T-helper 2 cell treated with Interferon-gamma antibody and Interleukin-4, amounts not matched to agents 5 μg/mL and 100 μg/mL, for 36 hours (primary cell): Measurements from ENCODE around the gene TMEM14A.
"Not testable (repeated sequence)": the region's sequence is repeated elsewhere in the genome, so short reads cannot be mapped to it uniquely, and the experiment has no call there.

Experiments used
- DNase-seq: peaks from one replicate; pipeline ENCODE4 v3.0.0; 2021; ENCODE audit warnings: low spot score
- H3K27ac Mint-ChIP-seq: one replicate; pipeline ENCODE4 v1.8.0; 2021; ENCODE audit warnings: mild to moderate bottlenecking, mixed read lengths
- H3K27me3 Mint-ChIP-seq: one replicate; pipeline ENCODE4 v1.8.0; 2021; ENCODE audit warnings: low read depth, mixed read lengths
- H3K36me3 Mint-ChIP-seq: one replicate; pipeline ENCODE4 v1.8.0; 2021; ENCODE audit warnings: low read depth, mixed read lengths
- H3K4me1 Mint-ChIP-seq: one replicate; pipeline ENCODE4 v1.8.0; 2021; ENCODE audit warnings: low read depth, mixed read lengths
- H3K4me3 Mint-ChIP-seq: one replicate; pipeline ENCODE4 v1.8.0; 2022; ENCODE audit warnings: mild to moderate bottlenecking, moderate library complexity, mixed read lengths
- H3K9me3 Mint-ChIP-seq: one replicate; pipeline ENCODE4 v1.8.0; 2021; ENCODE audit warnings: mixed read lengths

The TMEM14A gene

DNA sequence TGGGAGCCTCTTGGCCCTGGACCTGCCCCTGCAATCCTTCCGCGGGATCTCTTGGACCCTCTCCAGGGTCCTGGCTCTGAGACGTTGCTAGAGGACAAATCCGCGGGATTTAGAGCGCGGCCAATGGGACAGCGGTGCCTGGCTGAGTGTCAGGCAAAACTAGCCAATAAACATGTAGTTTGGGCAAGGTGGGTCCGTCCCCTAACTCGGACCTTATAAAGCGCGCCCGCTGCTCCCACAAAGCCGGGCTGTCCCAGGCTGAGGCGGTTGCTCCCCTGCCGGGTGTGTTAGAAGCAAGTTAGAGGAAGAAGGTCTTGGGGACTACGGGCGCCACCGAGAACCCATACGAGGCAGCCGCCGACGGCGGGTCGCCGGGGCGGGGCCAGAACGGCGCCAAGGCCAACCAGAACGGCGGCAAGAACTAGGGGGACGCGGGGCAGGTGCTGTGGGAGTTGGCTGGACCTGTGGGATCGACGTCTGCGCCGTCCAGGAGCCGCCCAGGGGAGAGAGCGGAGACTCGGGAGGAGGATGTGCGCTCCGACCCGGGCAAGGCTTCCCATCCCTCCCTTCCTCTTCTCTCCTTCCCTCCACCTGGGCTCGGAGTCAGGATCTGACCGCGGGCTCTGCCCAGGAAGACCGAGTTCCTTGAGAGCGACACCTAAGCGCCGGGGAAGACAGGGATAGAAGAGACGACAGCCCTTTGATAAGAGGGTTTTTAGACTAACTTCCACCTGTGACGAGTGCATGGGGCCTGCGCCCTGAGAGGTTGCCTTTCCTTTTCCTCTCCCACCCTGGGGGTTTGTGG is 6.5 kb upstream of the TMEM14A start:
- Mint-ChIP-seq H3K9me3 (no peaks in the 10 kb centered on the region), H3K4me1 (peaks cover 10% of the 10 kb centered on the region), H3K36me3 (peaks cover 4% of the 10 kb centered on the region), H3K4me3 (no peak overlapping the region), H3K27ac (no peak overlapping the region), H3K27me3 (no peaks in the 10 kb centered on the region)
- DNase-seq, result peak; percentile 84

DNA sequence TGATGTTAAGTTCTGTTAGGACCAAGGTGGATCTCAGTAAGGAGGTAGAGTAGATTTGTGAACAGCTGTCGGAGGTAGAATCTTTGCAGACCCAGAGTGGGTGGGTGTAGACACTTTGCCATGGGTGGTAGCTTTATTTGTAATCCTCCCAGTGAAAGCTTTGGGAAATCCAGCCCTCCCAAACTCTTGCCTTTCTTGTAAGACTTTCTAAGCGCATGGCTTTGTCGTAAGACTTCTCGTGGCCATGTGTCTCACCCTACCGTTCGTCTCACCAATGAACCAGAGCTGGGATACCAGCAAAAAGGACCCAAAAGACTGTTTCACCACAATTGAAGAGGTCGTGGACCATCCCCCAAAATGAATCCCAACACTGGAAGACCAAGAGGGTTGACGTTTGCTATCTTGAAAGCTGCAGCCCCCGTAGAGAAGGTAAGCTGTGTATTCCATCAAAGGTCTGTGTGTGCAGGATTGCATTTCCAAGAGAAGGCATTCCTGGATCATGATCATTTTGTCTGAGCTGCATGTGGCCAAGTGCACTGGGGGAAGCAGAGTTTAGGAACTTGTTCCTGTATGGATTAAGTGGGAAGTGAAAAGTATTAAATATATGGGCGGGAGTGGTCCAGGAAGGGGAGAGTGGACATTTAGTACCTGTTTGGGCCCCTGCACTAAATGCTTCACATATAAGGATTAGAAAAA is 5.8 kb upstream of the TMEM14A start:
- Mint-ChIP-seq H3K4me1 (peaks cover 13% of the 10 kb centered on the region), H3K9me3 (no peaks in the 10 kb centered on the region), H3K4me3 (no peak overlapping the region), H3K36me3 (peaks cover 4% of the 10 kb centered on the region), H3K27ac (no peak overlapping the region), H3K27me3 (no peaks in the 10 kb centered on the region)
- DNase-seq, result no peak

DNA sequence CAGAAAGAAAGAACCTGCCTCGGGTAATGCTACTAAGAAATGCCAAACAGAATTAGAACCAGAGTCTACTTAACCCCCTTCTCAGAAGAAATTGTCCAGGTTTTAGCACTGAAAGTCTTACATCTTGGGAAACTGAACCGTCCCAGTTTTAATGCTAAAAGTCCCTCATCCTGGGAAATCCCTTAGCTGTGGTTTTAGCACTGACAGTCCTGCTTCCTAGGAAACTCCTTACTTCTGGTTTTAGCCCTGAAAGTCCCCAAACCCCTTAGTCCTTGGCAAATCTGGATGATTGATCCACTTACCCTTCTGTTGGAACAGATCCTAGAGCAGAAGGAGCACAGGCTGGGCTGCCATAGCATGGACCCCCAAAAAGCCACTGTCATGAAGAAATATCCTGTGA is 4.8 kb upstream of the TMEM14A start:
- no peak for DNase-seq
- Mint-ChIP-seq H3K27ac (no peak overlapping the region), H3K9me3 (no peaks in the 10 kb centered on the region), H3K4me3 (no peak overlapping the region), H3K27me3 (no peaks in the 10 kb centered on the region), H3K36me3 (peaks cover 7% of the 10 kb centered on the region), H3K4me1 (peaks cover 19% of the 10 kb centered on the region)

DNA sequence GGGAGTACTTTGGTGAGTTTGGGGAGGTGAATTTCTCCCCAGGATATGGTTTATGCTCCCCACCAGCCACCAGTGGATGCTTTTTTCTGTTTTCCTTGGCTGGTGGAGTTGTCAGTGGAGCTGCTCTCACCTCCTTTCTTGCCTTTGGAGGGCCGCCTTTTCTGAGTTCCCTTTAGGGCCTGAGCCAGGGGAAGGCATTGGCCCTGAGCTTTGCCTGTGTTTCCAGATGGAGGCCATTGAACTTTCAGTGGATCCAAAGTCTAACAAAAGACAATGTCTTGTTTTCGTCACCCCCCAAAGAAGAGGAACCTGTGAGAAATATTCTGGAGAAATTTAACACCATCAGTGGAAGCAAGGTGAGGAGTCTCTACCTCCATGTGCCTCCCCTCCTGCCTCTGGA is 4.4 kb upstream of the TMEM14A start:
- H3K36me3 Mint-ChIP-seq, result peaks cover 7% of the 10 kb centered on the region
- H3K9me3 Mint-ChIP-seq, result no peaks in the 10 kb centered on the region

DNA sequence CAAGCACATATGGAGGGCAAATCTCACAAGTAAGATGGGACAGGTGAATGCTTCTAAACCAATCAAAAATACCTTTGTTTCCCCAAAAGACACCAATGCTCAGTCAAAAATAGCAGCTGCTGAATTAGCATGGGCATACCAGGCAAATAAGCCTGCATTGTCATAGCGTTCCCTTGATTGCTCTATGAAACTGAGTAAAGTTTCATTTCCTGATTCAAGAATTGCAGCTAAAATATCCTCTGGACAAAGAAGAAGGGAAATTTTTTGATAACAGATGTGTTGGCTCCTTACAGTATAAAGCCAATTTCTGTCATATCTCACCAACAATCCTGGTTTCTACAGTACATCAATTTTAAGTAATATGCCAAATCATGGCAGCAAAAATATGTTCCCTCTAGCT is 3.3 kb upstream of the TMEM14A start:
- no peak for DNase-seq
- no peak overlapping the region for H3K4me3 Mint-ChIP-seq
- no peak overlapping the region for H3K27ac Mint-ChIP-seq
- H3K36me3 Mint-ChIP-seq, result peaks cover 7% of the 10 kb centered on the region
- no peaks in the 10 kb centered on the region for H3K9me3 Mint-ChIP-seq
- H3K4me1 Mint-ChIP-seq, result peaks cover 32% of the 10 kb centered on the region
- no peaks in the 10 kb centered on the region for H3K27me3 Mint-ChIP-seq

More for the DNA sequence above, 4.4 kb upstream of the TMEM14A start:
- no peak for DNase-seq
- H3K4me1 Mint-ChIP-seq, result peaks cover 22% of the 10 kb centered on the region
- H3K4me3 Mint-ChIP-seq, result no peak overlapping the region
- no peak overlapping the region for H3K27ac Mint-ChIP-seq
- H3K27me3 Mint-ChIP-seq, result no peaks in the 10 kb centered on the region

DNA sequence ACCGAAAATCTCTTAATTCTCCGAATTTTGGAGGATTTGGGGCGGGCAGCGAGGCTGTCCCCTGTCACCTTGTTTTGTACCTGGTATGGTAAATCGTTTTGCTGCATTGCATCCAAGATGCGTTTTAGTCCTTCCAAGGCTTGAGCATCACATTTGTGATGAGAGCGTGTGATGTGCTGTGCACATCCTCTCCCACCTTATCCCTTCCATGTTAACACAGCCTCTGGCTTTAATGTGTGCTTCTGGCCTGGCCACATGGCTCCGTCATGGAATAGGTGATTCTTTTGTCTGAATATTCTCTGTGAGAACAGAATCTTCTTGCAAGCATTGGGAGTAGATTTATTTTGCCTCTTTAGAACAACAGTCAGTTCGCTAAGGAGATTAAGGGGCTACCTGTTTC is 763 bp downstream of the TMEM14A start:
- Mint-ChIP-seq H3K27ac (peak overlapping the region; percentile 12), H3K9me3 (no peaks in the 10 kb centered on the region), H3K36me3 (peaks cover 18% of the 10 kb centered on the region), H3K27me3 (no peaks in the 10 kb centered on the region), H3K4me1 (peaks cover 43% of the 10 kb centered on the region), H3K4me3 (peak overlapping the region; percentile 95)
- DNase-seq, result no peak

DNA sequence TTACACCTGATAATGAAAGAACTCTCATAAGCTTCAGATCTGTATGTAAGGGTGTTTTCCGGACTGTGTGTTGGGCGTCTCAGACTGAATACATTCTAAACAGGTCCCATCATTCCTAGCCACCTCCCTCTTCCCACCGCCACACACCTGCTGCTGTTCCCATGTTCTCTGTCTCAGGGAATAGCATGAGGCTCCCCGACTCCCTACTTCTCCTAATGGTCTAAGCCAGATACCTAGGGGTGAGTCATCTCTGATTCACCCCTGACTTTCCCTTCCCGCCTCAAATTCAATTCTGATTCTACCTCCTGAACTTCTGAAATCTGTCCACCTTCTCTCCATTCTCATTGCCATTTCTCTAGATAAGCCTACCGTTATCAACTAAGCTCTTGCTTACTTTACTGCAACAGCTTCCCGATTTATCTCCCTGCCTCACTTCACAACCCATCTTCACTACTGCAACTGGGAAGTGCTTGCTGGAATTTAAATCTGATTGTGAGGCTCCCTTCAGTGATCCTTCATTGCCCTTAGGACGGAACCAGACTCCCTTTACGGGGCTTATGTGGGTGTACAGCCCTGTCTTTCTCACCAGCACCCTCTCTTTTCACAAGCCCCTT is 1.6 kb downstream of the TMEM14A start:
- Mint-ChIP-seq H3K27me3 (no peaks in the 10 kb centered on the region), H3K27ac (peak overlapping the region; percentile 3), H3K9me3 (no peaks in the 10 kb centered on the region), H3K4me3 (peak overlapping the region; percentile 95), H3K36me3 (peaks cover 19% of the 10 kb centered on the region), H3K4me1 (peaks cover 36% of the 10 kb centered on the region)
- DNase-seq, result no peak

DNA sequence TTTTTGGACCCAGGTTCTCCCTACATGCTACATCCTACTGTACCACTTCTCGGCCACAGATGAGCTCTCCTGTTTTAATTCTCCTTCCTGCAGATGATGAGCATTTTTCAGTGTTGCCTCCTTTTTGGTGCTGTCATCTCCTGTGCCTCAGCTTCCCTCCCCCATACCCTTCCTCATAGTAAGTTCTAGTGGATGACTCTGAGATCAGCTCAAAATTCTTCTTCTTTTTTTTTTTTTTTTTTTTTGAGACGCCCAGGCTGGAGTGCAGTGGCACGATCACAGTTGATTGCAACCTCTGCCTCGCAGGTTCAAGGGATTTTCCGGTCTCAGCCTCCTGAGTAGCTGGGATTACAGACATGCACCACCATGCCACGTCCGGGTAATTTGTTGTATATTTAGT is 3.8 kb downstream of the TMEM14A start:
- Mint-ChIP-seq H3K27me3 (no peaks in the 10 kb centered on the region), H3K4me1 (peaks cover 35% of the 10 kb centered on the region), H3K27ac (no peak overlapping the region), H3K9me3 (no peaks in the 10 kb centered on the region), H3K4me3 (no peak overlapping the region), H3K36me3 (peaks cover 20% of the 10 kb centered on the region)
- DNase-seq, result no peak

DNA sequence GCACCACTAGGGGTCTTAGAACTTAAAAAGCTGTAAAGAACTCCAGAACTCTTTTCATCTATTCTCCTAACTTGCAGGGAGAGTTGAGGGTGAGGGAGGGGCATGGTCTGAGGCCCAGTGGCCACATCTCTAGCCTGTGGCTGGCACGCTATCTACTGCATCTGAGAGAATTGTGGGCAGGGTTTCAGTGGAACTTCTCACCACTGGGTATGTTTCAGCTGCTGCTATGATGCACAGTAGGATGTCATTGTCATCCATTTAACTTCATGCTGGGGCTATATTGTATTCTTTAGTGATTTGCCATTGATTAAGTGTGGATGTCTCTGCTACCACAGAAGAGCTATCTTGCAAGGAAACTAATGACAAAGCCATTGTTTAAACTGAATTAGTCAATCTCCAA is 4.5 kb downstream of the TMEM14A start:
- no peaks in the 10 kb centered on the region for H3K9me3 Mint-ChIP-seq
- DNase-seq, result no peak
- peaks cover 31% of the 10 kb centered on the region for H3K4me1 Mint-ChIP-seq
- no peak overlapping the region for H3K27ac Mint-ChIP-seq
- H3K4me3 Mint-ChIP-seq, result no peak overlapping the region
- H3K36me3 Mint-ChIP-seq, result peaks cover 22% of the 10 kb centered on the region
- H3K27me3 Mint-ChIP-seq, result no peaks in the 10 kb centered on the region

DNA sequence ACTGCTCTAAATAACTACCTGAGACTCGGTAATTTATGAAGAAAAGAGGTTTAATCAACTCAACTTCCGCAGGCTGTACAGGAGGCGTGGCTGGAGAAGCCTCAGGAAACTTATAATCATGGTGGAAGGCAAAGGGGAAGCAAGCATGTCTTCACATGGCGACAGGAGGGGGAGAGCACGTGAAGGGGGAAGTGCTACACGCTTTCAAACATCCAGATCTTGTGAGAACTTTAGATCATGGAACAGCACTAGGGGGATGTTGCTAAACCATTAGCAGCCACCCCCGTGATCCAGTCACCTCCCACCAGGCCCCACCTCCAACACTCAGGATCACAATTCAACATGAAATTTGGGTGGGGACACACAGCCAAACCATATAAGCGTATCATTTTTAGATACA is 5.7 kb downstream of the TMEM14A start:
- not testable (repeated sequence) for H3K4me3 Mint-ChIP-seq, H3K27ac Mint-ChIP-seq, H3K27me3 Mint-ChIP-seq, H3K9me3 Mint-ChIP-seq, DNase-seq
- Mint-ChIP-seq H3K36me3 (peaks cover 19% of the 10 kb centered on the region), H3K4me1 (peaks cover 22% of the 10 kb centered on the region)

DNA sequence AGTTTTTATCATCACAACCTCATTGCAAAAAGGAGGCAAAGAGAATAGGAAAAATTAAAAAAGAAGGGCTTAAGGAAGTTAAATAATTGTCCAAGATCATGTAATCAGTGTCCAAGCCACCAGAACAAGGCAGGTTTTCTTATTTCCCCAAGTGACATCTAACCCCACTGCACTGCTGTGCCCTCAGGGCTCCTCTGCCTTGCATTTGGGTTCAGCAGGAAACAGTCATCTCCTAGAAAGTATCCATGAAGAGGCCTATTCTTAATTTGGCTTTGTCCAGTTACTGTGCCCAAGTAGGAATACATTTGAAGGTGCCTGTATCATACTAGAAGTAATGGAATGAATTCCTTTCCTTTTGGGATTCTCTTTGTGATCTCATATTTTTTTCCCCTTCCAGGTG is 10.5 kb downstream of the TMEM14A start:
- no peak overlapping the region for H3K27ac Mint-ChIP-seq
- H3K9me3 Mint-ChIP-seq, result no peaks in the 10 kb centered on the region
- peaks cover 26% of the 10 kb centered on the region for H3K36me3 Mint-ChIP-seq
- H3K27me3 Mint-ChIP-seq, result no peaks in the 10 kb centered on the region
- DNase-seq, result no peak
- no peaks in the 10 kb centered on the region for H3K4me1 Mint-ChIP-seq
- H3K4me3 Mint-ChIP-seq, result no peak overlapping the region

DNA sequence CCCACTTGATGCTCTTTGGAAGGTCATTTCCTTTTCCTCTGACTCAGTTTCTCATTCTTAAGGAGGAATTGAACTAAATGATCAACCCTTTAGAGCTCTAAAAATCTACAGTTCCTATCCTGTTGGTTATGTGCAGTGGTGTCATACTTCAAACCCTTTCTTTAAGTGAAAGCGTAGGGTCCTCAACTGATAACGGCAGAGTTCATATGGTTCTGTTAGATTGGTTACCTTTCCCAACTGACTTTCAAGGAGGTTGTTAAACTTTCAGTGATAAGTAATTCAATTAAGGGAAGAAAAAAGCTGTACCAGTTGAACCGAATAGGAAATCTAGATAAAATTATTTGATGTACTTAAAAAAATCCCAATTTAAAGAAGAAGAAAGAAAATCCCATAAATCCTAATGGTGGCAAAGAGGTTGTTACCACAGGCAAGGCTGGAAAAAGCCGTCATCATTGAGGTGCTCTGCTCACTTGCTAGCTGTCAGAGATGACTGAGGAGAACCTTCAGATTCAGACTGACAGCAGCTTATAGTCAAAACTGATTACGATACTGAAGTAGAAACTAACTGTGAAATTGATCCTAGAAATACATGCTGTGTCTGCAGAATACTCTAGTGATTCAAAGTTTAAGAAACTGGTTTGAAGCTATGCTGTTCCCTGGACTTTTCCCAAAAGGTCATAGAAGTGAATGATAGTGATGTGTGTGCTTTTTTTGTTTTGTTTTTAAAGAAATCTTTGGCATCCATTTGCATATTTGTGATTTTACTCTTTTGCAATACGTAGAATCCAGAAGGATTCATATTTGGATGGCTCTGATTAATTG is 16.2 kb downstream of the TMEM14A start:
- Mint-ChIP-seq H3K9me3 (no peaks in the 10 kb centered on the region), H3K4me1 (no peaks in the 10 kb centered on the region)

DNA sequence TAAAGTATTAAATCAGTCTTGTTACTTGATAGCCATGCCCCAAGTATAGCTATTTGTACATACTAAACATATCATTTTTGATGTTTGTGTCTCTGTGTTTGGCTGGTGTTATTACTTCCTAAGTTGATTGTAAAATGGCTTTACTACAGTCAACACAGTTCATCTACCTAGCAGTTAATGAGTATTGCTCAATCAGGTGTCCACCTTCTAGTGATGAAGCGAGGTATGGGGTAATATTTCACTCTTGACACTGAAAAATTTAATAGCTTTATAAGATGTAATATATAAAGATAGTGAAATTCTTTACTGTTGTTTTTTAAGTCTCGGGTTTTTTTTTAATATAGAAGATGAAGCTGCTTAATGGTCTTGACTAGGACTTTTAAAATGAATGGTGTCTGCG is 18.9 kb downstream of the TMEM14A start:
- H3K9me3 Mint-ChIP-seq, result no peaks in the 10 kb centered on the region
- H3K27me3 Mint-ChIP-seq, result peaks cover 1% of the 10 kb centered on the region
- no peak overlapping the region for H3K4me3 Mint-ChIP-seq
- H3K4me1 Mint-ChIP-seq, result no peaks in the 10 kb centered on the region
- no peak for DNase-seq
- no peak overlapping the region for H3K27ac Mint-ChIP-seq
- H3K36me3 Mint-ChIP-seq, result peaks cover 3% of the 10 kb centered on the region

More for the DNA sequence above, 16.2 kb downstream of the TMEM14A start:
- H3K4me3 Mint-ChIP-seq, result no peak overlapping the region
- no peaks in the 10 kb centered on the region for H3K27me3 Mint-ChIP-seq
- peaks cover 15% of the 10 kb centered on the region for H3K36me3 Mint-ChIP-seq
- no peak for DNase-seq
- no peak overlapping the region for H3K27ac Mint-ChIP-seq

DNA sequence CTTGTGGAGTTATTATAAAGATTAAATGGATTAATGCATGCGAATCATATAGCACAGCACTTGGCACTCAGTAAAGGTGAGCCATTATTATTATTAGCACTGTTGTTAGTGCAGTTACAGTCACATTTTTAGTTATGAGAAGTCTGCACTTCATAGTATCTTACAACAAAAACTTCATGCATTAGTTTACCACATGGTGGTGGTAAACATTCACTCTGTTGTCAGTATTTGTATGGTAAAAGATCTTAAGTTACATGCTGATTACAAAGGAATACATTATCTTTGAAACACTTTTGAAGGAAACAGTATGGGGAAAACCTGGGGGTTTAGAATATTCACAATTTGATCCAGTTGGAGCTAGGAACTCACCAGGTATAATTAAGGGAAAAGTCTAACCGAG is 20.8 kb downstream of the TMEM14A start:
- no peak overlapping the region for H3K27ac Mint-ChIP-seq
- H3K4me3 Mint-ChIP-seq, result no peak overlapping the region
- peaks cover 9% of the 10 kb centered on the region for H3K27me3 Mint-ChIP-seq
- H3K9me3 Mint-ChIP-seq, result no peaks in the 10 kb centered on the region
- H3K4me1 Mint-ChIP-seq, result no peaks in the 10 kb centered on the region
- H3K36me3 Mint-ChIP-seq, result no peaks in the 10 kb centered on the region
- no peak for DNase-seq
